SH-SY5Y (cell line): ENCODE measurements around the gene GALNT6.

ENCODE experiments used
- GATA2 ChIP-seq: IDR thresholded peaks from 2 replicates; pipeline ENCODE4 v1.6.1; 2011; ENCODE audit warnings: mild to moderate bottlenecking, low read depth, low read length
- GATA3 ChIP-seq: IDR thresholded peaks from 2 replicates; pipeline ENCODE4 v1.6.1; 2011; ENCODE audit warnings: low read depth, mild to moderate bottlenecking, low read length, moderate library complexity

DNA sequence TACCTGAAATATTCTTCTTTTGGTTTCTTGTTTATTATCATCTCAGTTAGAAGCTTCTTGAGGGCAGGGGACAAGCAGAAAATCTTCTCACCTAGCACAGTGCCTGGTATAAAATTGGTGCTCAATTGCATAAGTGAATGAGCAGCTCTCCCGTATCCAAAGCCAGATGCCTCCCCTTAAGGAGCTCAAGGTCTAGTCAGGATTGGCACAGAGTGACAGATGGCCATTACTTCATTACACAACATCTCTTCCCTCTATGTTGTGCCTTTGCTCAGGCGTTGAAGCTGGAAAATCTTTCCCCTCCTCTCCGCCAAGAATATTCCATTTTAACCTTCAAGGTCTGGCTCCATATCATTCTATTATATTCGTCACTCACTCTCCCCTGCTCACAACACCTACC lies 37.0 kb upstream of the GALNT6 start:
- TF ChIP-seq GATA3, result no peak
- no peak for TF ChIP-seq GATA2
